Kidney glomerular epithelial cell (primary cell): Measurements from ENCODE around the gene INO80D.
"Not testable (repeated sequence)": the region's sequence is repeated elsewhere in the genome, so short reads cannot be mapped to it uniquely, and the experiment has no call there.

ENCODE experiments used
- DNase-seq: peaks from one replicate; lab custom pipeline; 2025; lab: John Stamatoyannopoulos, UW

Gene INO80D

DNA sequence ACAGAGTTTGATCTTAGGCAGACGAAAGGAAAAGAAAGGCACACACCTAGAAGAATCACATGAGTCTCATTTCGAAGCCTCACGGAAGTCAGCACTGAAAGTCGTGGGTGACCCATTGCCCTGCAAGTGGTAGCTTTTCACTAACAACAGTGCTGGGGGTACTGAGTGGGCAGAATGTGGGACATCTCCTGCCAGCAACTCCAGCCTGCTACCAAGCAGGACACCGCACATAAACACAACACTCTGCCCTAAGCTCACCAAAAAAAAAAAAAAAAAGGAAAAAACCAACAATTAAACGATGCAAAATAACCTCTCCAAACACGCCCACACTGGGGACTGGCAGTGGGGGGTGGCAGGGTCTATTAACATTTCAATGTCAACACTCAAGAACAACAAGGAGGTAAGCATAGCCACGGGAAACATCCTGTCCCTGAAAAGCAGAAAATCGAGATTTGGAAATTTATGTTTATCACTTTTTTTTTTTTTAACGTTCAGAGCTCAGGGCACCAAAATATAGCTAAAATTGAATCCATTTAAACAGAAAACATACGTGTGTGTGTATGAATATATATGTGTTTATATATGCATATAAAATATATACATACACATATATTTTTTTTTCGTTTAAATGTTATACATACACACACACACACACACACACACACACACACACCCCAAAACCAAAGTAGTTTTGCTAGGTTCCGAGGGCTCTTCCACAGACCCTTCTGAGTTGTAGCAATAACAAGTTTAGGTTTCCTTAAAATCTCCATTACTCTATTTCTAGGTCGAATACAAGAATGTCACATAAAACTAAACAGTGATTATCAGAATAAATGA lies 2.2 kb downstream of the INO80D start:
- no peak for DNase-seq

DNA sequence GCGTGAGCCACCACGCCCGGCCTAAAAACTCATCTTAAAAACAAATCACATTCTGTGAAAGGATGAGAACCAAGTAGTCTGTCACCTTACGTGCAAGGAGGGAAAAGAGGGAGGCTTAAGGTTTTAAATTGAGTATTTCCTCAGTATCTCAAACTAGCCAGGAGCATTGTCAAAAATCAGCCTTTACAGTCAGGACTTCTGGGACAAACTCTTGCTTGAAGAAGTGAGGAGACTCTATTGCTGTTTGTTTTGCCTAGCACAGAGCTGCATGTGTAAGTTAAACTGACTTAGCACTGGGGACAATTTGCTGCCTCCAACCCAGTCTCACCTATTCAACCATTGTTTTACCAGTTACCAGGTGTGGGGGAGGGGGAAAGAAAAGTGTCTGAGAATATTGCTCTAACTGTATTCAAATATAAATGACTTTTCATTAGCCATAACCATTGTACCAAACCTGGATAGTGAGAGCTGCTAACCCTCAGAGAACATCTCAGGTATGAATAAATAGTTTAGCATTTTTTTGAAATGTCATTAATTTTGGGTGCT lies 3.6 kb downstream of the INO80D start:
- no peak for DNase-seq

DNA sequence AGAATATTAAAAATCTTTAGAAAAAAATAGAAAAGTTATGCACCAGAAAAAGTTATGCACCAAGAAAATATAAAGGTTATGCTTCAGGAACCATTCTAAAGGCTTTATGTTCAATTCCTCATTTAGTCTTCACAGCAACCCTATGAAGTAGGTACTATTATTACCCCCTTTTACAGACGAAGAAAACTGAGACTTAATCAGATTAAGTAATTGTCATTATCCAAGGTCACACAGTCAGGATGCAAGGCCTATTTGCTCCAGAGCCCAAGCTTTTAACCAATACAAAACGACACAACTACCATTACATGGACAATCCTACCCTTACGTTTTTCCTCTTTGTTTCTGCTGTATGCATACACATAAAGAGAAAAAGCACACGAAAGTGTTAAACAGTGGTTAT lies 5.0 kb downstream of the INO80D start:
- DNase-seq, result no peak

DNA sequence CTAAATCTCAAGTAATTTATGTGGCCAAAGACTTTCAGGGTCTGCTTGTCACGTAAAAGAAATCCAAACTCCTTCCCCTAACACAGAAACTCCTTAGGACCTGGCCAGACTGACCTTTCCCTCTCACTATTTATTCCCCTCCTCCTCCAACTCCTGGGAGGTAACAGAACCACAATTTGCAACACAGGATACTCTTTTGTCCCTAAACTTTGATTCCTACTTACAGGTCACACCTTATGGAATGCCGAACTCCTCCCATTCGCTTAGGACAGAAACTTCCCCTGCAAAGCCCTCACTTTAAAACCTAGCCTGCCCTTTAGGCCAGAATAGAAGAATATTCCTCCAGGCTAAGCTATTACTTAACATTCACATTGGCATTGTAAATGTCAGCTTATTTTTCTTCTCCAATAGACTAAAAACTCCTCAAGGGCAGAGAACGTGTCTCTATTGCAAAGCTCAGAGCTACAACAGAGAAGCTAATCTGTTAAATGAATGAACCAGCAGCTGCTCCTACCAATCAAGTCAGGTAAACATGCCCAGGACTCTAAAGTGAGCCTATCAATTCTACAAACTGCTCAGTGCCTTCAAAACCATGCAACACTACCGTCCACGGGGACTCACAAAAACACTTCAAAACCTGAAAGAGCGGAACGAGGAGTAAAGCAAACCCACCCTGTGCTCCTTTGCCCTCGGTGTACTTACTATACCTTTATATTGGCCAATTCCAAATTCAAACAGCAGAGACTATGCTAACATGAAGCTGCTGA lies 6.1 kb downstream of the INO80D start:
- no peak for DNase-seq

DNA sequence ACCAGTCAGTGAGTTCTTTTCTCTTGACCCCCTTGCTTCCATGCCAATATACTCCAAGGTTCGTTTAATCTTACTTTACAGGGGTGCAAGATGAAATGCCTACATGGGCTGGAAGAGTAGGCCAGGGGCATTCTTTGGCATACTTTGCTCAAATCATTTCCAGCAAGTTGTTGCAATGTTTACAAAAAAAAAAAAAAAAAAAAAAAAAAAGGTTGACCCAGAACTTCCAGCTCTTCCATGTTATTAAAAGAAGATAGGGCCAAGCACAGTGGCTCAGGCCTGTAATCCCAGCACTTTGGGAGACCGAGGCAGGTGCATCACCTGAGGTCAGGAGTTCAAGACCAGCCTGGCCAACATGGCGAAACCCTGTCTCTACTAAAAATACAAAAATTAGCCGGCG lies 8.1 kb downstream of the INO80D start:
- not testable (repeated sequence) for DNase-seq

DNA sequence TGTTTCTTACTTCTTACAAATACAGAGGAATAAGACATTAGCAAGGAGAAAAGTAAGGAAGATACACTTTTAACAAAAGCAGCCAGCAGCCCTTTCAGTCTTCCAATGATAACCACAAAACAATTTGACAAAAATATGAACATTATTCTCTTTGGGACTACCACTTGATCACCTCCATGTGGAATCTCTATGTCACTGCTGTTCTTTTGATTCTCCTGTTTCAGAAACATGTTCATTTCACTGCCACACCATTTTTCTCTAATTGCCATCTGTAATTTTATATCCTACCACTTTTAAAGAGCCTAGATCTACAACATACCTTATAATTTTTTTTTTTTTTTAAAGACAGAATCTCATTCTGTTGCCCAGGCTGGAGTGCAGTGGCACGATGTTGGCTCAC lies 10.9 kb downstream of the INO80D start:
- DNase-seq, result no peak

DNA sequence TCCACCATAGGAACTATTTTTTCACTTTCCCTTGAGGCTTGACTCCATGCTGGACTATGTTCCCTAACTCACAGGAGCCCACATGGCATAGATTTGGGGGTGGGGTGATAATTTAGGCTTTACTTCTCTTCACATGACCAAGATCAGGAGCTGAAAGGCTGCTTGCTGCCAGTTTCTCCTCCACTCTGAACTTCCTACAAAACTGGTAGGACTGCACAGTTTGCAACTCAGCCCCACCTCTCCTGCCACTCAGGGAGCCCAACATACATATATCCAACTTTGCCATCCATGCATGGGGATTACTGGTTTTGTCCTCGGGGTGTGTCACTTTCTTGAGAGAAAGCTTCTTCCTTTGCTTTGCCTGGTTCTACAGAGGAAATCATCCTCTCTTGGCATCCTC lies 14.2 kb downstream of the INO80D start:
- DNase-seq, result no peak

DNA sequence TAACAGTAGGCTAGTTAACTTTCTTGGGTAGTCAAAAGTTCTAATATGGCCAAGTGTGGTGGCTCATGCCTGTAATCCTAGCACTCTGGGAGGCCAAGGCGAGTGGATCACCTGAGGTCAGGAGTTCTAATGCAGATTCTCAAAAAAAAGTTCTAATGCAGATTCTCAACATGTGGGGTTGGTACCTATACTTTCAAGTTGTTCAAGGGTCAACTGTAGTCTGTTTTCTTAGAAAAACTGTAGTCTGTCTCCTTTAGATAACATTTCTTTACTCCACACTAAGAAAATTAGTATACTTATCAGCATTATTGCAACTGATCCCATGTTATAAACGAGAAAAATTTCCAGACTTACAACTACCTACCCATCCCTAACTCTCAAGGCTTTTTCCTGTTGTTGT lies 16.6 kb downstream of the INO80D start:
- no peak for DNase-seq

DNA sequence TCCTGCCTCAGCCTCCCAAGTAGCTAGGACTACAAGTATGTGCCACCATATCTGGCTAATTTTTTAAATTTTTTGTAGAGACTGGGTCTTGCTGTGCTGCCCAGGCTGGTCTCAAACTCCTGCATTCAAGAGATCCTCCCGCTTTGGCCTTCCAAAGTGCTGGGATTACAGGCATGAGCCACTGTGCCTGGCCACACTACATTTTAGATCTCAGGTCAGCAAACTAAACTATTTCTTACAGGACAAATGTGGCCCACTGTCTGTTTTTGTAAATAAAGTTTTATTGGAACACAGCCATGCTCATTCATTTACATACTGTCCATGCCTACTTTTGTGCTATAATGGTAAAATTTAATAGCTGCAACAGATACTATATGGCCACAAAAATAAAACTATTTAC lies 17.8 kb downstream of the INO80D start:
- DNase-seq, result no peak

DNA sequence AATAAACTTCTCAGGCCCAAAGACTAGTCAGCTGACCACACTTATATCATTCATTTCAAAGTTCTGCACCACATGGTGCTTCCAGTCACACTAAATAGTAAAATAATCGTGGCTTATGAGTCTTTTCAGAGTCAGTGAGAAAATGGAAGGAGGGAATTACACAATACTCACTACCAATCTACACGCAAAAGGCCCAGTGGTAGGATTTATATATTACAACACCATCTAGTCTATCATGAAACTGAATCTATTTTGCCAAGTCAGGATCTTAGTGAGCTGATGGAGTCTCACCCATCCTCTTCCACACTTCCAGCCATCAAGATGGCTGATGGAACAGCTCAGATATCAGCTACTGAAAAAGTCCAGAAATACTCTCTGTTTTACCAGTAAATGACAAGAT lies 21.9 kb downstream of the INO80D start:
- DNase-seq, result no peak

DNA sequence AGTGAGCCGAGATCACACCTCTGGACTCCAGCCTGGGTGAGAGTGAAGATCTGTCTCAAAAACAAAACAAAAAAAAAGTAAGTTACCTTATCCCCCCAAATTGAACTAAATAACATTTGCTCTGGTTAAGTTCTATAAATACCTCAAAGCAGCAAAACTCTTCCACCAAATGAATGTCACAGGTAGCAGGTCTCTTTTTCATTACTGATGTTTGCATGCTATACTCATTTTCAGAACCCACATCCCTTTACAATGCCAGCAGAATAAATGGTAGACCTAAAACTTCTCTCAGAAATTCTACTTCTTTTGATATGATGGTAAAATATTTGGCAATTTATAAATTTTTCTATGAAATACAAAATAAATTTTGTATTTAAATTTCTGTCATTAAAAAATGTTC lies 22.3 kb downstream of the INO80D start:
- no peak for DNase-seq

DNA sequence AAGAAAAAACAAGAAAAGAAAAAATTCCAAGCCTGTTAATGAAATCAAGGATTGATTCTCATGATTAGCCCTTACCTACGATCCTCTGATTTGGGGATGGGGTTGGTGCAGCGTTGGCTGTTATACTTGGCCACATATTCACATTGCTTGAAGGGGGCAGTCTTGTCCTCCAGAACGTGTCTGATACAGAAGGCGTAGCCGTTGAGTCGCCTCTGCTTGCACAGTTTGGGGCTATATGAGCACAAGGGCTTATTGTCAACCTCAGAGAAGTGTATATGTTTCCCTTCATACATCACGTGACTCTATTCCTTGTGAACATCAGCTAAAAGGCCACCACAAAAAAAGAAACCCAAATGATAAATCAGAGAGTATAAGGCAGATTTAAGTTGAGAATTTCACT lies 23.2 kb downstream of the INO80D start:
- no peak for DNase-seq

DNA sequence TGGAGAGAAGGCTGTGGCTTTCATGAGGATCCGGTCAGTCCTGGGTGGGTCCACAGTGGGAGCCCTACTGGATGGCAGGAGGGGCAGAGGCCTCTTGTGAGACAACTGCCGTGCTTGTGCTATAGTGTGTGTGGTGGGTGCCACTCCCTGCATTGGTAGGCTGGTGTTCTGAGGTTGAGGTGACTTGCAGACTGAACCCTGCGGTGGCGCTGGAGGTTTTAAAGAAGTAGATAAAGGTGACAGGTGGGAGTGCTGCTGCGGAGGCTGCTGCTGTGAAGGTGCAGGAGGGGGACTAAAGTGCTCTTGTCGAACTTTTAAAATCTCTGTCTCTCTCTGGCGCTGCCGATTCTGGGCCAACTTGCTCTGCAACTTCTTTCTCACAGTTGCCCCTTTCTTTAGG lies 29.7 kb downstream of the INO80D start:
- no peak for DNase-seq

DNA sequence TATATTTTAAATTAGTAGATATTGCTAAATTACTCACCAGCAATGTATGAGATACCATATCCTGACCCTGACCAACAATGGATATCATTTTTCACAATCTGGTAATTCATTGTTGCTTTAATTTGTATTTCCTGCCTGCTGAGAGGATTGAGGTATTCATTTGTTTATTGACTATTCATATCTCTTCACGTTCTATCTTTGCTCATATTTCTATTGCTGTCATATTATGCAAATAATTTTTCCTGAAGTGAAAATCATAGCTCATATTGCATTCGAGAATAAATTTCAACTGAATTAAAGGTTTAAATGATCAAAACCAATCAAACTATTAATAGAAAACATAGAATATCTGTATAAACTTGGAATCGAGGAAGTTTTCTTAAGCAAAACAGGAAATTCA lies 31.0 kb downstream of the INO80D start:
- DNase-seq, result no peak

DNA sequence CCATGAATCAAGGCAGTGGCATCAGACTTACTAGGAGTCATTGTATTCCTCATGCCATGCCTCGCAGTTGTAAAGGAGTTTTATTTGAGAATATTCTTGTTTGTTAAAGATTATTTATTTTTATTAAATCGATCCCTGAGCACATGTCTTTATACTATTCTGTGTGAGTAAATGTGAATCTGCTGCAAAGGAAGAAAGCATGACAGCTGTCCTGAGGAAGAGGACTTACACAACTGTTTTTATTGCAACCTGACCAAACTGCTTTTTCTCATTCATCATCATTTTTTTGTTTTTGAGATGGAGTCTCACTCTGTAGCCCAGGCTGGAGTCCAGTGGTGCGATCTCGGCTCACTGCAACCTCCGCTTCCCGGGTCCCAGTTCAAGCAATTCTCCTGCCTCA lies 34.1 kb downstream of the INO80D start:
- DNase-seq, result no peak

DNA sequence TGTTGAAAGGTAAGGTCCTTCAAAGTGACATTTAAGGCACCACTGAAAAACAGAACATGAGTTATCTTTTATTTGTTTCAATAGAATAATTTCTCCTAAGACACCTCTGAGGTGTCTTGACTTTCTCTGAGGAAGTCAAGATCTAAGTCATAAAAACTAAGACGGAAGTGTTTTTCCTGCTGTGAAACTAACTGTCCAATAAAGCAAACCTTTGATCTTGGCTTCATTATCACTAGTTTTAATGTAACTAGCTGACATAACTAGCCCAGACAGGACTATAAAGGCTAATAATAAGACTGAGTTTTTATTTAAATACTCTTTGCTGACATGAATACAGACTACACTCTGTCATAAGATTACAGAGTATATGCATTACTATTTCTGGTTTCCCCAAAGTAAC lies 36.6 kb downstream of the INO80D start:
- DNase-seq, result no peak

DNA sequence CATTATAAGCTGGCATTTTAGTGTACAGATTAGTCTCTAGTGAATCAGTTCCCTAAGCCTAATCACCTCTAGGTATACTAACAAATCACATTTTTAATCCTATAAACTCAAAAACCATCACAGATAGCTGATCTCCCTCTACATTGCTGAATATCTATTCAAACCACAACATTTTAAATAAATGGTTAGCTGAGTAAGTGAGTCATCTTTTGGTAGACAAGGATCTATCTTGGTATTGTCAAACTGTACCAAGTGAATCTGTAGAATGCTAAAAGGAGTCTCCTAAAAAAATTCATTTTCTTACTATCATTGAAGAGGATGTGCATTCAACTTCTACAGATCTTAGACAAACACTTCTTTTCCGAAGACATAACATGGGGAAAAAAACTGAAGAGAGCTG lies 40.7 kb downstream of the INO80D start:
- DNase-seq, result no peak

DNA sequence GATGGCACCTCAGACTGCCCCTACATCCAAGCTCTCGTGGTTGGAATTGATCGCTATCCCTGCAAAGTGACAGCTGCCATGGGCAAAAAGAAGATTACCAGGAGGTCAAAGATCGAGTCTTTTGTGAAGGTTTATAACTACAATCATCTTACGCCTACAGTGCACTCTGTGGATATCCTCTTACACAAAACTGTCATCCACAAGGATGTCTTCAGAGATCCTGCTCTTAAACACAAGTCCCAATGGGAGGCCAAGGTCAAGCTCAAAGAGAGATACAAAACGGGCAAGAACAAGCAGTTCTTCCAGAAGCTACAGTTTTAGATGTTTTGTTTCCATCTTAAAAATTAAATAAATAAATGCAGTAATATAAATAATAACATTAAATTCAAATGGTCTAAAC lies 45.4 kb downstream of the INO80D start:
- no peak for DNase-seq

DNA sequence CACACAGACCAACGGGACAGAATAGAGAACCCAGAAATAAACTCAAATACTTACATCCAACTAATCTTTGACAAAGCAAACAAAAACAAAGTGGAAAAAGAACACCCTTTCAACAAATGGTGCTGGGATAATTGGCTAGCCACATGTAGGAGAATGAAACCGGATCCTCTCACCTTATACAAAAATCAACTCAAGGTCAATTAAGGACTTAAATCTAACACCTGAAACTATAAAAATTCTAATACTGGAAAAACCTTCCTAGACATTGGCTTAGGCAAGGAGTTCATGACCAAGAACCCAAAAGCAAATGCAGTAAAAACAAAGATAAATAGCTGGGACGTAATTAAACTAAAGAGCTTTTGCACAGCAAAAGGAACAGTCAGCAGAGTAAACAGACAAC lies 50.6 kb downstream of the INO80D start:
- DNase-seq, result not testable (repeated sequence)

DNA sequence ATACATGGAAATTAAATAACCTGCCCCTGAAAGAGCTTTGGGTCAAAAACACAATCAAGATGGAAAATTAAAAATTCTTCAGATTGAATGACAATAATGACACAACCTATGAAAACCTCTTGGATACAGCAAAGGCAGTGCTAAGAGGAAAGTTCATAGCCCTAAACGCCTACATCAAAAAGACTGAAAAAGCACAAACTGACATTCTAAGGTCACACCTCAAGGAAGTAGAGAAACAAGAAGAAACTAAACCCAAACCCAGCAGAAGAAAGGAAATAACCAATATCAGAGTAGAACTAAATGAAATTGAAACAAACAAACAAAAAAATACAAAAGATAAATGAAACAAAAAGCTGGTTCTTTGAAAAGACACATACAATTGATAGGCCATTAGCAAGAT lies 52.5 kb downstream of the INO80D start:
- DNase-seq, result not testable (repeated sequence)

DNA sequence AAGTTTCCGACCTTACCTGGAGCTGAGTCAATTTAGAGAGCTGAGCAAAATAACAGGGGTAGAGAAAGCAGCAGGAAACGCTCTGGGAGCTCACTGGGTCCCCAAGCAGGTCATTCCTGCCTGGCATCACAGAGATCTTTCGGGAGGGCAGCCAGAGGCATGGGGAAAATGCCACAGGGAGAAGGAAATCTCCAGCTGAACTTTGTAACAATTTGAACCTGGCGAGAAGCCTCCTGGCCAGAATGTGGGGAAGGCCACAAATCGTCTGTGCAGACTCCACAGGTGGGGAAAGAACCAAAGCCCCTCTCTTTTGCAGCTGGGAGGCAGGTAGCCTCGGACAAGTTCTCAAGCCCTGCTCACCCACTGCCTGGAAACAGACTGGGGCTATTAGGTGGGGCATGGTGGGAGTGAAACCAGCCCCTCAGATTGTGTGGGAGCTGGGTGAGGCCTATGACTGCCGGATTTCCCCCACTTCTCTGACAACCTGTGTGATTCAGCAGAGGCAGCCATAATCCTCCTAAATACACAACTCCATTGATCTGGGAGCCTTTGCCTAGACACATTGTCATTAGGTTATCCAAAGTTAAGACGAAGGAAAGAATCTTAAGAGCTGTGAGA lies 53.9 kb downstream of the INO80D start:
- no peak for DNase-seq

DNA sequence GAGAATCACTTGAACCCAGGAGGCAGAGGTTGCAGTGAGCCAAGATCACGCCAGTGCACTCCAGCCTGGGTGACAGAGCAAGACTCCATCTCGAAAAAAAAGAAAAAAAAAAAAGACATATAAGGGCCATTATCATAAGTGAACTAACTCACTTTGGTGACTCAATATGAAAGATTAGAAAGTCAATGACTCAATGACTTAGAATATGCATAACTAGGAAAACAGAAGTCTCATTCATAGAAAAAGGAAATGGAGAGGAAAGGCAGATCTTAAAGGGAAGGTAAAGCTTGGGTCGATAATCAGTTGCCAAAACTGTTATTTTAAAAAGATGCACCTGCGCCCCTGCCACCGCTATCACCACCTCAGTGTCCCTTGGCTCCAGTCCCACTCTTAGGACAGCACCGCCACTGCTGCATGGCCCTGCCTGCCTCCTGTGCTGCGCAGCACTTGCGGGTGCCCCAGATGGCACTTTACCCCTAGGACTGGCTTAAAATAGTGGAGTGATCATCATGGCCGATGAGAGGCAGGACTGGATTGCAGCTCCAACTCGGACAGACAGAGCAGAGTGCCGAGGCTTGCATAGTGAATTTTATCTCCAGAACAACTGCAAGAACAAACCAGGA lies 54.7 kb downstream of the INO80D start:
- DNase-seq, result no peak
